Peyer's patch (tissue), 4 donors: ENCODE measurements around the gene PIKFYVE.

Source experiments
- CTCF ChIP-seq, 6 experiments: fragments of 450-650 bp in 4 of 6; fragments of 200-600 bp in 2 of 6; sonication (generic) in 1 of 6; IDR thresholded peaks; one replicate each; pipeline ENCODE4 v1.5.1; 2017 to 2019; ENCODE audit warnings: antibody characterized with exemption in 6 of 6, mild to moderate bottlenecking in 3 of 6, moderate library complexity in 1 of 6
- POLR2A ChIP-seq, 2 donors: fragments of 450-650 bp; IDR thresholded peaks; one replicate each; pipeline ENCODE4 v1.5.1; 2017; ENCODE audit warnings: antibody characterized with exemption in 2 of 2, mild to moderate bottlenecking in 2 of 2, moderate library complexity in 2 of 2

GRCh38 chr2:208361077-208361441 is 95.0 kb downstream of the PIKFYVE start:
- TF ChIP-seq CTCF (IDR thresholded peaks at IDR 0.05) = no peak
- TF ChIP-seq POLR2A (IDR thresholded peaks at IDR 0.05) = no peak
